NCI-H1105 (cell line): ENCODE measurements around the gene SAMD11.
"Not testable (repeated sequence)": the region's sequence is repeated elsewhere in the genome, so short reads cannot be mapped to it uniquely, and the experiment has no call there.

Experiments used
- DNase-seq: peaks from one replicate; lab custom pipeline; 2025; lab: John Stamatoyannopoulos, UW

Gene SAMD11

GRCh38 chr1:978069-978834 is 54.5 kb downstream of the SAMD11 start:
- DNase-seq: no peak

- DNase-seq: no peak
Measured at GRCh38 chr1:978835-979743, 55.4 kb downstream of the SAMD11 start.

GRCh38 chr1:979744-980072 is 56.0 kb downstream of the SAMD11 start:
- DNase-seq: no peak

GRCh38 chr1:980137-980571 is 56.4 kb downstream of the SAMD11 start:
- no peak for DNase-seq

- DNase-seq: no peak
Measured at GRCh38 chr1:980602-981395, 57.1 kb downstream of the SAMD11 start.

GRCh38 chr1:981491-981954 is 57.8 kb downstream of the SAMD11 start:
- no peak for DNase-seq

DNA sequence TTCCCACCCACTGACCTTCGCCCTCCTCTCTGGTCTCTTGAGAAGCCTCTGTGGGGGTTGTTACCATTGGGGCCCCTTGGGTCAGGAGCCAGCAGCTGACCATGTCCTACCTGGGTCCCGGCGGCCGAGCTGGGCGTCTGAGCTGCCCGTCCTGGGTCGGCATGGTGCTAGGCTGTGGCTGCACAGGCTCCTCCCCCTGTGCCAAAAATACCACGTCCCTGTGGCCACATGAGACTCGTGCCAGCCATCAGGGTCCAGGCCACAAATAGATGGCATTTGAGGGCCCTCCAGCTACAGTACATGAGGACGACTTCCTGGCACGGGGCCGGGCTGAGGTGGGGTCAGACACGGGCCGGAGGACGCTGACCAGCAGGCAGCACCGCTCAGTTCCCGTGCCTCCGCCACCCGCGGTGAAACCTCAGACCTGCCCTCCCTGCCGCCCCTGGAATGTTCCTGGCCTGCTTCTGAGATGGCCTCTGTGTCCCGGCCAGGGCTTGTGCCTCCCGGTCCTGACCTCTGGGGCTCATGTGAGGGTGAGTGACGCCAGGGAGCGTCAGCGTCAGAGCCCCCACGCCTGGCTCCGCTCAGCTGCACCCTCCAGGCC is 58.3 kb downstream of the SAMD11 start, which contains the start of gene PERM1:
Gene PERM1 (minus strand): TSS at position 139 of the 604 bp plus-strand sequence. CDS start 1,064 bp downstream, outside the sequence.
- DNase-seq: no peak

GRCh38 chr1:982765-983436 is 59.2 kb downstream of the SAMD11 start:
- no peak for DNase-seq

- no peak for DNase-seq
Measured at GRCh38 chr1:983798-984475, 60.2 kb downstream of the SAMD11 start.

DNA sequence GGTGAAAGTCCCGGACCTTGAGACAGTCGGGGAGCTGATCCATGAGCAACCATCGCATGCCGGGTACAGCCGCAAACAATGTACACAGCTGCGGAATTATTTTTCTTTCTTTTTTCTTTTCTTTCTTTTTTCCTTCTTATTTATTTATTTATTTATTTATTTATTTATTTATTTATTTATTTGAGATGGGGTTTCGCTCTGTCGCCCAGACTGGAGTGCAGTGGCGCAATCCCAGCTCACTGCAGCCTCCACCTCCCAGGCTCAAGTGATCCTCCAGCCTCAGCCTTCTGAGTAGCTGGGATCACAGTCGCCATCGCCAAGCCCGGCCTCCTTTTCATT is 60.7 kb downstream of the SAMD11 start:
- DNase-seq: no peak

- DNase-seq: no peak
Measured at GRCh38 chr1:985126-985525, 61.4 kb downstream of the SAMD11 start.

DNA sequence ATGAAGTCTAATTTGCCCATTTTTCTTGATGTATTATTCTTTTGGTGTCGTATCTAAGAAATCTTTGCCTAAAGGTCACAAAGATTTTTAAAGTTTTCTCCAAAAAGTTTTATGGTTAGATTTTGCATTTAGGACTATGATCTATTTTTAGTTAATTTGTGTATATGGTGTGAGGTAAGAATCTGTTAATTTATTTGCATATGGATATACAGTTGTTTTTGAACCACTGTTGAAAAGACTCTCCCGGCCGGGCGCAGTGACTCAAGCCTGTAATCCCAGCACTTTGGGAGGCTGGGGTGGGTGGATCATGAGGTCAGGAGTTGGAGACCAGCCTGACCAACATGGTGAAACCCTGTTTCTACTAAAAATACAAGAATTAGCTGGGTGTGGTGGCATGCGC is 64.3 kb downstream of the SAMD11 start:
- DNase-seq: not testable (repeated sequence)

DNA sequence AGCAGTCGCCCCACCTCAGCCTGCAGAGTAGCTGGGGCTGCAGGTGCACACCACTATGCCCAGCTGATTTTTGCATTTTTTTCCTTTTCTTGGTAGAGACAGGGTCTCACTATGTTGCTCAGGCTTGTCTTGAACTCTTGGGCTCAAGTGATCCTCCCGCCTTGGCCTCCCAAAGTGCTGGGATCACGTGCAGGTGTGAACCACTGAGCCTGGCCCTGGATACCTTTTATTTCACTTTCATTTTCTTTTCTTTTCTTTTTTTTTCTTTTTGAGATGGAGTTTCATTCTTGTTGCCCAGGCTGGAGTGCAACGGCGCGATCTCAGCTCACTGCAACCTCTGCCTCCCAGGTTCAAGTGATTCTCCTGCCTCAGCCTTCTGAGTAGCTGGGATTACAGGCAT is 67.6 kb downstream of the SAMD11 start:
- DNase-seq: not testable (repeated sequence)

GRCh38 chr1:991895-992294 is 68.2 kb downstream of the SAMD11 start:
- DNase-seq: no peak

GRCh38 chr1:992362-992761 is 68.6 kb downstream of the SAMD11 start:
- DNase-seq: no peak

DNA sequence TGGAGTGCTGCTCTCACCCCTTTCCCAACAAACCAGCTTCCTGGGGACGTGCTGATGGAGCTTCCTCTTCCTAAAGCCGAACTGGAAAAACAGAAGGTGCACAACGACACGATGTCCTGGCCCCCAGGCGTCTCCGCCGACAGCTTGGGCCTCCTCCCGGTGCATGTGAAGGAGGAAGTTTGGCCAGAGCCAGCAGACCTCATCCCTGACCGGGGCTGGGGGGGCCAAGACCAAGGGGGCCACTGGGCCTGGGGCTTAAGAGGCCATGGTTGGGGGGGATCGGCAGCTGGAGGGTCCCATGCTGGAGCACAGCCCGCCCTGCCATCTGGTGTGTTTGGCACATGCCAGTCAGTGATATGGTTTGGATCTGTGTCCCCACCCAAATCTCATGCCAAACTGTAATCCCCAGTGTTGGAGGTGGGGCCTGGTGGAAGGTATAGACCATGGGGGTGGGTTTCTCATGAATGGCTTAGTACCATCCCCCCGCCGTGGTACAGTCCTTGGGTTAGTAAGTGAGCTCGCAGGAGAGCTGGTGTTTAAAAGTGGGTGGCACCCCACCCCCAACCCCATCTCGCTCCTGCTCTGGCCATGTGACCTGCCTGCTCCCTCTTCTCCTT is 69.8 kb downstream of the SAMD11 start:
- DNase-seq: no peak
